ENCODE measurements around the gene WDR70.

WDR70 gene

GRCh38 chr5:37717613-37718431 lies 338.7 kb downstream of the WDR70 start:
- H3K4me1 Mint-ChIP-seq, result peaks cover 12% of the 10 kb centered on the region
- DNase-seq (ENCODE audit: low spot score in 2 of 2), result no peak
- H3K27ac Mint-ChIP-seq (ENCODE audit: low read depth), result no peak overlapping the region
- no peaks in the 10 kb centered on the region for H3K9me3 Mint-ChIP-seq
- ATAC-seq (replicated peaks; ENCODE audit: extremely low read depth, poor library complexity, severe bottlenecking), result no peak
- H3K36me3 Mint-ChIP-seq (ENCODE audit: insufficient read depth), result peaks cover 10% of the 10 kb centered on the region
- no peak overlapping the region for H3K4me3 Mint-ChIP-seq
- no peaks in the 10 kb centered on the region for H3K27me3 Mint-ChIP-seq

DNA sequence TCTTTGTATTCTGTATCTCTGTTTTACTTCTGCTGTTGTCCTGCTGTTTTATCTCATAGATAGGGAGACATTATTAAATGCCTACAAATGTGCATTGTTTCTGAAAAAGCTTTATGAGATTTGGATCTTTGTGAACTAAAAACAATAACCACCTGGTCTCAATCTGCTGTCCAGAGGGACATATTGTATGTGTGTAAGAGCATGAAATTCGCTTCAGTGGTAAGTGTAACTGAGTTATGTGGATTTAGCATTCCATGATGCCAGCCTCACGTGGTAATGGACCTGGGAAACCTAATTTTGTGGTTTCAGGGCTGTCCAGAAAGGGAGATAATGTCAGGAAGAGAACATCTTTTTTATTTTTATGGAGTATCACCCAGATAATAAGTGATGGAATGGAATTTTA lies 341.4 kb downstream of the WDR70 start:
- Mint-ChIP-seq H3K9me3 (no peaks in the 10 kb centered on the region), H3K4me3 (no peak overlapping the region), H3K27ac (ENCODE audit: low read depth) (no peak overlapping the region), H3K36me3 (ENCODE audit: insufficient read depth) (peaks cover 7% of the 10 kb centered on the region), H3K4me1 (peaks cover 15% of the 10 kb centered on the region), H3K27me3 (no peaks in the 10 kb centered on the region)
- DNase-seq (ENCODE audit: low spot score in 2 of 2) (no peak), ATAC-seq (replicated peaks; ENCODE audit: extremely low read depth, poor library complexity, severe bottlenecking) (no peak)

GRCh38 chr5:37721447-37721871 lies 342.3 kb downstream of the WDR70 start:
- Mint-ChIP-seq H3K4me3 (no peak overlapping the region), H3K27ac (ENCODE audit: low read depth) (no peak overlapping the region), H3K4me1 (peaks cover 15% of the 10 kb centered on the region), H3K27me3 (no peaks in the 10 kb centered on the region), H3K36me3 (ENCODE audit: insufficient read depth) (peaks cover 7% of the 10 kb centered on the region), H3K9me3 (no peaks in the 10 kb centered on the region)
- no peak for DNase-seq (ENCODE audit: low spot score in 2 of 2)
- ATAC-seq (replicated peaks; ENCODE audit: extremely low read depth, poor library complexity, severe bottlenecking), result no peak

GRCh38 chr5:37722236-37723161 lies 343.4 kb downstream of the WDR70 start:
- ATAC-seq (replicated peaks; ENCODE audit: extremely low read depth, poor library complexity, severe bottlenecking), result peak; percentile 55
- Mint-ChIP-seq H3K4me1 (peaks cover 15% of the 10 kb centered on the region), H3K27ac (ENCODE audit: low read depth) (no peak overlapping the region), H3K36me3 (ENCODE audit: insufficient read depth) (peaks cover 8% of the 10 kb centered on the region), H3K4me3 (no peak overlapping the region), H3K27me3 (no peaks in the 10 kb centered on the region), H3K9me3 (no peaks in the 10 kb centered on the region)
- no peak for DNase-seq (ENCODE audit: low spot score in 2 of 2)

- Mint-ChIP-seq H3K27ac (ENCODE audit: low read depth) (no peak overlapping the region), H3K27me3 (no peaks in the 10 kb centered on the region), H3K9me3 (no peaks in the 10 kb centered on the region), H3K4me1 (peaks cover 15% of the 10 kb centered on the region), H3K36me3 (ENCODE audit: insufficient read depth) (peaks cover 10% of the 10 kb centered on the region), H3K4me3 (no peak overlapping the region)
- ATAC-seq (replicated peaks; ENCODE audit: extremely low read depth, poor library complexity, severe bottlenecking) (no peak), DNase-seq (ENCODE audit: low spot score in 2 of 2) (no peak)
Measured at GRCh38 chr5:37723162-37723961, 344.2 kb downstream of the WDR70 start.

- Mint-ChIP-seq H3K4me3 (no peak overlapping the region), H3K36me3 (ENCODE audit: insufficient read depth) (peaks cover 16% of the 10 kb centered on the region), H3K27ac (ENCODE audit: low read depth) (no peak overlapping the region), H3K27me3 (no peaks in the 10 kb centered on the region), H3K4me1 (peaks cover 15% of the 10 kb centered on the region), H3K9me3 (no peaks in the 10 kb centered on the region)
- no peak for ATAC-seq (replicated peaks; ENCODE audit: extremely low read depth, poor library complexity, severe bottlenecking)
- no peak for DNase-seq (ENCODE audit: low spot score in 2 of 2)
Measured at GRCh38 chr5:37724395-37725125, 345.4 kb downstream of the WDR70 start.

GRCh38 chr5:37725185-37725584 lies 346.1 kb downstream of the WDR70 start:
- no peaks in the 10 kb centered on the region for H3K9me3 Mint-ChIP-seq
- ATAC-seq (replicated peaks; ENCODE audit: extremely low read depth, poor library complexity, severe bottlenecking), result no peak
- no peak overlapping the region for H3K27ac Mint-ChIP-seq (ENCODE audit: low read depth)
- H3K36me3 Mint-ChIP-seq (ENCODE audit: insufficient read depth), result peaks cover 18% of the 10 kb centered on the region
- peaks cover 15% of the 10 kb centered on the region for H3K4me1 Mint-ChIP-seq
- H3K4me3 Mint-ChIP-seq, result no peak overlapping the region
- DNase-seq (ENCODE audit: low spot score in 2 of 2), result no peak
- no peaks in the 10 kb centered on the region for H3K27me3 Mint-ChIP-seq

GRCh38 chr5:37727238-37727637 lies 348.1 kb downstream of the WDR70 start:
- H3K36me3 Mint-ChIP-seq (ENCODE audit: insufficient read depth), result peaks cover 14% of the 10 kb centered on the region

GRCh38 chr5:37730896-37731455 lies 351.9 kb downstream of the WDR70 start:
- H3K27ac Mint-ChIP-seq (ENCODE audit: low read depth), result no peak overlapping the region
- peaks cover 13% of the 10 kb centered on the region for H3K36me3 Mint-ChIP-seq (ENCODE audit: insufficient read depth)
- ATAC-seq (replicated peaks; ENCODE audit: extremely low read depth, poor library complexity, severe bottlenecking), result no peak

More at GRCh38 chr5:37727238-37727637, 348.1 kb downstream of the WDR70 start:
- Mint-ChIP-seq H3K4me3 (no peak overlapping the region), H3K27me3 (no peaks in the 10 kb centered on the region), H3K4me1 (peaks cover 9% of the 10 kb centered on the region), H3K27ac (ENCODE audit: low read depth) (no peak overlapping the region), H3K9me3 (no peaks in the 10 kb centered on the region)
- DNase-seq (ENCODE audit: low spot score in 2 of 2) (no peak), ATAC-seq (replicated peaks; ENCODE audit: extremely low read depth, poor library complexity, severe bottlenecking) (no peak)

DNA sequence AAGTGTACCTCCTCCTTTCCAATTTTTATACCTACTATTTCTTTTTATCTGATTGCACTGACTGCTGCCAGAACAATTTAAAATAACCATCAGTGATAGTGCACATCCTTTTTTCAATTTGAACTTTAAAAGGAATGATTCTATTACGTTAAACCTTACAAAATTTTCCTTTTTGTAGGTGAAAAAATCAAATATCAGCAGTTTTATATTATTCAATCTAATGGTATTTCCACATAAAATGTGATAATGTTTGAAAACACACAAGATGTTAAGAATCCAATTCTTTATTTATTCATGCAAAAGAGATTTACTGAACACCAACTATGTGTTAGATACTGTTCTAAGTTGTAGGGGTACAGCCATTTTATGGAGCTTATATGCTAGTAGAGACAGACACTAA lies 355.0 kb downstream of the WDR70 start:
- peaks cover 16% of the 10 kb centered on the region for H3K4me1 Mint-ChIP-seq
- H3K4me3 Mint-ChIP-seq, result no peak overlapping the region
- peaks cover 9% of the 10 kb centered on the region for H3K36me3 Mint-ChIP-seq (ENCODE audit: insufficient read depth)
- H3K9me3 Mint-ChIP-seq, result no peaks in the 10 kb centered on the region
- no peak for DNase-seq (ENCODE audit: low spot score in 2 of 2)
- no peak overlapping the region for H3K27ac Mint-ChIP-seq (ENCODE audit: low read depth)
- no peaks in the 10 kb centered on the region for H3K27me3 Mint-ChIP-seq
- no peak for ATAC-seq (replicated peaks; ENCODE audit: extremely low read depth, poor library complexity, severe bottlenecking)

More at GRCh38 chr5:37730896-37731455, 351.9 kb downstream of the WDR70 start:
- Mint-ChIP-seq H3K4me1 (no peaks in the 10 kb centered on the region), H3K27me3 (no peaks in the 10 kb centered on the region), H3K4me3 (no peak overlapping the region), H3K9me3 (no peaks in the 10 kb centered on the region)
- no peak for DNase-seq (ENCODE audit: low spot score in 2 of 2)

DNA sequence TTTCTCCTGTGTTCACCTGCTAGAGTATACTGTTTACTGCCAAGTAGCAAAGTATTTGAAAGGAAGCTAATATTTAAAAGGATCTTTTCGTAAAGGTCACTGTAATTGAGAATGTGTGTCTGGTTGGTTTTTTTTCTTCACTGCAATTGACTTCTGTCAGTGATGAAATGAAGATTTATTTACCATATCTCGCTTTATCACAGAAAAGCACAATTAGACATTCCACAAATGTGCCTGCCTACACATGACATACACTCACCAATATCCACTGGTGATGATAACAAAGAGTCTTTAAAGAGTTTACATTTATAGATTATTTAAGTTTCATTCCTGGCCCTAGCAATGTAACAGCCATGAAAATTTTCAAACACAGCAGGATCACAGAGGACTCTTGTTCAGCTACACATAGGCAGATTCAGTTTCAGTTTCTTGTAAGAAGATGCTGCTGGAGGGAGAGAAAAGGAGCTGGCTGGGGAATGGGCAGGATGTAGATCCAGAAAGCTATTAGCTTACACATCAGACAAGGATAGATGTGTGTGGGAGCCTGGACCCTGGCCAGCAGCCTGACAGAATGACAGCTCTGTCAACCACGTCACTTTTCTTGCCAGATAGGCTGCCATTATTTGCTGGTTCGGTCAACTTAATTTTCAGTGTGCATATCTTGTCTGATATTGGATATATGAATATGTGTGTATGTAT lies 356.7 kb downstream of the WDR70 start:
- ATAC-seq (replicated peaks; ENCODE audit: extremely low read depth, poor library complexity, severe bottlenecking) (no peak), DNase-seq (ENCODE audit: low spot score in 2 of 2) (no peak)
- Mint-ChIP-seq H3K36me3 (ENCODE audit: insufficient read depth) (peaks cover 6% of the 10 kb centered on the region), H3K4me3 (no peak overlapping the region), H3K27me3 (no peaks in the 10 kb centered on the region), H3K4me1 (peaks cover 16% of the 10 kb centered on the region), H3K27ac (ENCODE audit: low read depth) (no peak overlapping the region), H3K9me3 (no peaks in the 10 kb centered on the region)

Measured in central memory CD8-positive, alpha-beta T cell (primary cell).